ENCODE data around the gene GFOD2.

GFOD2 gene

GRCh38 chr16:67628216-67628615, 90.9 kb downstream of the GFOD2 start:
- DNase-seq, result no peak

All from stimulated activated CD4-positive, alpha-beta T cell treated with anti-CD3 and anti-CD28 coated beads, Interleukin-4, amount 100 ng/mL, for 4 hours (primary cell).